ENCODE results near the gene RASSF7. TPM values are rescaled to one million over a fixed set of nuclear protein-coding genes. Genes with fewer than 3 reads are reported as not detected.

Gene RASSF7
- total and polyA plus RNA-seq, 2 of the 8 experiments (the other 6 are each of a cell fraction or from before 2014, with no cell fraction given): 22.3 to 43.9 TPM

DNA sequence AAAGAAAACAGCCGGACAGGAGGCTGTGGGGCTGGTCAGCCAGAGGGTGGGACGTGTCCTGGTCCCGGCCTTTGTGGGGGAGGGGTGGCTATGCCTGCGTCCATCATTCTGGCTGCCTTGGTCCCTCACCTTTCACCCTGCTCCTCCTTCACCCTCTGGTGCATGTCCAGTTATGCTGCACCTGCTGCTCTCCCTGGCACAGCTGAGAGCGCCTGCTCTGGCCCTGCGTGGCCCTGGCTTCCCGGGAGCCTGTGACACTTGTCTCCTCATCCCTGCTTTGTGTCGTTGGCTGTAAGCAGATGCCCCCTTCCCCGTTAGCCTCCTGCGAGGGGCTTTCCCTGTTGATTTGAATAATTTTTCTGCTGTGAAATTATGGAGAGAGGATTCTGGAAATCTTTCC lies 32.1 kb downstream of the RASSF7 start:
- WGBS, 2 experiments (ENCODE audit: extremely low coverage in 1 of 2, insufficient coverage in 1 of 2, insufficient read length in 1 of 2, insufficient replicate concordance in 2 of 2, low coverage in 1 of 2, low lambda C conversion rate in 2 of 2, missing lambda C conversion rate in 1 of 2): 93% methylated on average over 10 of the region's 10 CpGs; no CpG with 5 or more reads in 1 of the 2 experiments
- Histone ChIP-seq H3K27me3 (replicated peaks in 1 of 4; ENCODE audit: control insufficient read depth in 3 of 4, extremely low read depth in 1 of 4, insufficient read depth in 3 of 4, low read length in 3 of 4) (no peaks in the 10 kb centered on the region), H2BK20ac (ENCODE audit: low read length) (no peak overlapping the region), H2AFZ (ENCODE audit: low read length) (no peak overlapping the region), H3K4me2 (ENCODE audit: insufficient read depth in 1 of 2, low read depth in 2 of 2, low read length in 2 of 2) (no peak overlapping the region), H3K4me3 (ENCODE audit: extremely low read depth in 1 of 4, insufficient read depth in 2 of 4, low read depth in 3 of 4, low read length in 4 of 4) (no peak overlapping the region), H3K79me1 (ENCODE audit: low read depth, low read length) (peaks cover 6% of the 10 kb centered on the region; the same call in 1 of the 2 replicates), H4K20me1 (replicated peaks in 1 of 2; ENCODE audit: control insufficient read depth in 1 of 2, insufficient read depth in 2 of 2, low read length in 2 of 2) (peaks cover 12 to 13% of the 10 kb centered on the region in 2 experiments), H3K23me2 (ENCODE audit: low read depth, low read length) (no peaks in the 10 kb centered on the region), H2BK12ac (ENCODE audit: low read depth, low read length) (no peak overlapping the region), H3K56ac (replicated peaks; ENCODE audit: insufficient read length, low read depth, low read length) (no peak overlapping the region), H2BK5ac (ENCODE audit: low read depth, low read length) (no peak overlapping the region), H4K91ac (replicated peaks; ENCODE audit: insufficient read length, low read length) (no peak overlapping the region), H3K4ac (replicated peaks; ENCODE audit: insufficient read length, low read depth, low read length) (no peak overlapping the region), H4K5ac (ENCODE audit: insufficient read length, low read depth, low read length) (no peak overlapping the region), H3K14ac (ENCODE audit: insufficient read length) (no peak overlapping the region), H3K23ac (ENCODE audit: insufficient read length) (no peak overlapping the region), H3K9ac (replicated peaks in 1 of 4; ENCODE audit: extremely low read depth in 1 of 4, low read depth in 3 of 4, low read length in 3 of 4) (no peak overlapping the region), H3K27ac (ENCODE audit: low read depth, low read length) (no peak overlapping the region), H4K8ac (ENCODE audit: extremely low read depth, insufficient read depth, low read length) (no peak overlapping the region), H2BK120ac (replicated peaks; ENCODE audit: low read depth, low read length) (no peak overlapping the region), H3K79me2 (ENCODE audit: control insufficient read depth in 1 of 2, insufficient read depth in 2 of 2, low read length in 2 of 2) (no peaks in the 10 kb centered on the region; a peak in 1 of 4 replicates), H3K9me3 (ENCODE audit: insufficient read depth in 2 of 2, low read depth in 1 of 2, low read length in 1 of 2) (no peaks in the 10 kb centered on the region), H3K4me1 (replicated peaks in 1 of 4; ENCODE audit: control insufficient read depth in 3 of 4, insufficient read depth in 4 of 4, low read length in 3 of 4) (no peaks in the 10 kb centered on the region), H3K18ac (ENCODE audit: extremely low read depth, low read length) (no peak overlapping the region), H2AK5ac (ENCODE audit: low read depth, low read length) (no peak overlapping the region), H2BK15ac (ENCODE audit: low read length) (no peak overlapping the region), H3K36me3 (ENCODE audit: control insufficient read depth in 2 of 4, insufficient read depth in 4 of 4, low read length in 3 of 4) (peaks cover 21 to 64% (median 48%) of the 10 kb centered on the region in 4 experiments)
- DNase-seq (ENCODE audit: low read depth in 1 of 2, low spot score in 2 of 2): no peak
- ChIA-PET POLR2A (ENCODE audit: partially characterized antibody) (no interaction called here), CTCF (ENCODE audit: partially characterized antibody) (no interaction called here)
- no peak for FAIRE-seq
- TF ChIP-seq HDAC2 (IDR thresholded peaks at IDR 0.05; ENCODE audit: borderline replicate concordance in 1 of 2, low read depth in 2 of 2, low read length in 2 of 2): no peak
- TF ChIP-seq EGR1 (IDR thresholded peaks at IDR 0.05; ENCODE audit: borderline replicate concordance, low read depth, low read length): no peak
- TF ChIP-seq GTF2F1 (IDR thresholded peaks at IDR 0.05; ENCODE audit: borderline replicate concordance, low read depth, low read length): no peak
- no peak for TF ChIP-seq SP1 (IDR thresholded peaks at IDR 0.05; ENCODE audit: low read depth, low read length)
- TF ChIP-seq, protein P1, sequence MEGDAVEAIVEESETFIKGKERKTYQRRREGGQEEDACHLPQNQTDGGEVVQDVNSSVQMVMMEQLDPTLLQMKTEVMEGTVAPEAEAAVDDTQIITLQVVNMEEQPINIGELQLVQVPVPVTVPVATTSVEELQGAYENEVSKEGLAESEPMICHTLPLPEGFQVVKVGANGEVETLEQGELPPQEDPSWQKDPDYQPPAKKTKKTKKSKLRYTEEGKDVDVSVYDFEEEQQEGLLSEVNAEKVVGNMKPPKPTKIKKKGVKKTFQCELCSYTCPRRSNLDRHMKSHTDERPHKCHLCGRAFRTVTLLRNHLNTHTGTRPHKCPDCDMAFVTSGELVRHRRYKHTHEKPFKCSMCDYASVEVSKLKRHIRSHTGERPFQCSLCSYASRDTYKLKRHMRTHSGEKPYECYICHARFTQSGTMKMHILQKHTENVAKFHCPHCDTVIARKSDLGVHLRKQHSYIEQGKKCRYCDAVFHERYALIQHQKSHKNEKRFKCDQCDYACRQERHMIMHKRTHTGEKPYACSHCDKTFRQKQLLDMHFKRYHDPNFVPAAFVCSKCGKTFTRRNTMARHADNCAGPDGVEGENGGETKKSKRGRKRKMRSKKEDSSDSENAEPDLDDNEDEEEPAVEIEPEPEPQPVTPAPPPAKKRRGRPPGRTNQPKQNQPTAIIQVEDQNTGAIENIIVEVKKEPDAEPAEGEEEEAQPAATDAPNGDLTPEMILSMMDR (IDR thresholded peaks at IDR 0.05; ENCODE audit: control extremely low read depth in 1 of 3, insufficient read depth in 1 of 3, low read depth in 1 of 3, low read length in 3 of 3): no peak
- no peak for TF ChIP-seq SIX5 (IDR thresholded peaks at IDR 0.05; ENCODE audit: low read depth, low read length)
- TF ChIP-seq SRF (IDR thresholded peaks at IDR 0.05; ENCODE audit: low read depth, low read length): no peak
- no peak for TF ChIP-seq CBX5 (IDR thresholded peaks at IDR 0.05; ENCODE audit: low read depth, low read length)
- TF ChIP-seq SAP30 (IDR thresholded peaks at IDR 0.05; ENCODE audit: insufficient read depth, insufficient replicate concordance, low read length): no peak
- no peak for TF ChIP-seq PHF8 (conservative IDR thresholded peaks at IDR 0.05; ENCODE audit: low read depth, low read length)
- TF ChIP-seq GABPA (IDR thresholded peaks at IDR 0.05; ENCODE audit: borderline replicate concordance, insufficient read depth, low read length): no peak
- no peak for TF ChIP-seq RXRA (IDR thresholded peaks at IDR 0.05; ENCODE audit: insufficient read depth, low read depth, low read length)
